Left hindlimb (tissue), 1 donor: ENCODE data around the gene TBX6.

Experiments
- DNase-seq: peaks from one replicate; pipeline ENCODE4 v3.0.0-alpha.2; 2018

Gene TBX6

GRCh38 chr16:30085820-30086219, 5.9 kb downstream of the TBX6 start:
- no peak for DNase-seq

- no peak for DNase-seq
Measured at GRCh38 chr16:30085247-30085646, 6.5 kb downstream of the TBX6 start.

- DNase-seq, result no peak
Measured at GRCh38 chr16:30084816-30085159, 6.9 kb downstream of the TBX6 start.

GRCh38 chr16:30084096-30084815, 7.5 kb downstream of the TBX6 start:
- no peak for DNase-seq

- no peak for DNase-seq
Measured at GRCh38 chr16:30083216-30084055, 8.3 kb downstream of the TBX6 start.

GRCh38 chr16:30082545-30083090, 9.1 kb downstream of the TBX6 start:
- DNase-seq, result no peak

GRCh38 chr16:30079480-30079879, 12.2 kb downstream of the TBX6 start:
- DNase-seq, result no peak

- no peak for DNase-seq
Measured at GRCh38 chr16:30078744-30079143, 13.0 kb downstream of the TBX6 start.

- DNase-seq, result no peak
Measured at GRCh38 chr16:30077656-30078055, 14.1 kb downstream of the TBX6 start.

GRCh38 chr16:30076276-30076791, 15.4 kb downstream of the TBX6 start:
- DNase-seq, result no peak

GRCh38 chr16:30075503-30076275, 16.0 kb downstream of the TBX6 start, which contains the start of gene PPP4C:
Gene PPP4C, plus strand, starts transcription at chr16:30075994. Its CDS starts 384 bp downstream, at chr16:30076378.
- DNase-seq, result peak; percentile 92

- DNase-seq, result no peak
Measured at GRCh38 chr16:30070490-30070889, 21.2 kb downstream of the TBX6 start.

GRCh38 chr16:30069611-30070462, 21.9 kb downstream of the TBX6 start:
- no peak for DNase-seq

GRCh38 chr16:30068750-30069610, 22.7 kb downstream of the TBX6 start:
- DNase-seq, result no peak

GRCh38 chr16:30068333-30068732, 23.4 kb downstream of the TBX6 start:
- DNase-seq, result no peak

- no peak for DNase-seq
Measured at GRCh38 chr16:30067584-30067916, 24.2 kb downstream of the TBX6 start.

GRCh38 chr16:30066761-30067583, 24.8 kb downstream of the TBX6 start:
- DNase-seq, result no peak

GRCh38 chr16:30065943-30066760, 25.6 kb downstream of the TBX6 start:
- no peak for DNase-seq
